Mesodermal cell (in vitro differentiated cells): ENCODE data around the gene CCT7.
A peak's percentile ranks its signal among the peaks of the same experiment; 100 is the strongest.

Experiments
- H3K27ac ChIP-seq: 2 replicates; pipeline ENCODE4 v1.7.0; 2013; ENCODE audit warnings: mild to moderate bottlenecking, low read depth, low read length, moderate library complexity; ENCODE audit not compliant: severe bottlenecking
- H3K36me3 ChIP-seq: 2 replicates; pipeline ENCODE4 v1.7.1; 2013; ENCODE audit warnings: mild to moderate bottlenecking, low read length, moderate library complexity; ENCODE audit not compliant: control insufficient read depth, insufficient read depth
- H3K4me1 ChIP-seq: one replicate; pipeline ENCODE4 v1.7.1; 2013; ENCODE audit warnings: mild to moderate bottlenecking, low read length; ENCODE audit not compliant: insufficient read depth, control insufficient read depth, poor library complexity, severe bottlenecking
- H3K4me3 ChIP-seq: 2 replicates; pipeline ENCODE4 v1.7.0; 2013; ENCODE audit warnings: low read length, control low read depth, mild to moderate bottlenecking; ENCODE audit not compliant: insufficient read depth, poor library complexity, severe bottlenecking; ENCODE audit errors: extremely low read depth
- H3K9me3 ChIP-seq: 2 replicates; pipeline ENCODE4 v1.7.1; 2013; ENCODE audit warnings: mild to moderate bottlenecking, low read length, moderate library complexity; ENCODE audit not compliant: control insufficient read depth
- WGBS, 2 experiments: methylation state at CpG; one replicate each; pipeline ENCODE4 v1.1.5; 2013; ENCODE audit warnings: missing lambda C conversion rate in 2 of 2; ENCODE audit not compliant: insufficient coverage in 2 of 2; 5-methylcytosine and 5-hydroxymethylcytosine counted together

The CCT7 gene

GRCh38 chr2:73210696-73211095 lies 23.4 kb upstream of the CCT7 start:
- no peaks in the 10 kb centered on the region for H3K9me3 ChIP-seq
- peaks cover 13% of the 10 kb centered on the region for H3K4me1 ChIP-seq
- no peak overlapping the region for H3K27ac ChIP-seq
- no peak overlapping the region for H3K4me3 ChIP-seq
- WGBS, 2 experiments, result 83 to 93% methylated on average over 4 to 5 of the region's 6 CpGs
- no peaks in the 10 kb centered on the region for H3K36me3 ChIP-seq

- 76 to 85% methylated on average over 7 of the region's 7 CpGs for WGBS, 2 experiments
- peak overlapping the region; percentile 41 for H3K27ac ChIP-seq
- no peaks in the 10 kb centered on the region for H3K36me3 ChIP-seq
These were observed 22.0 kb upstream of the CCT7 start for GRCh38 chr2:73212098-73212447.

GRCh38 chr2:73212448-73213176 lies 21.5 kb upstream of the CCT7 start:
- Histone ChIP-seq H3K4me3 (no peak overlapping the region), H3K36me3 (no peaks in the 10 kb centered on the region), H3K27ac (peak overlapping the region; percentile 41), H3K9me3 (no peaks in the 10 kb centered on the region), H3K4me1 (peaks cover 13% of the 10 kb centered on the region)
- WGBS, 2 experiments, result 42 to 53% methylated on average over 17 to 18 of the region's 20 CpGs

More at GRCh38 chr2:73212098-73212447, 22.0 kb upstream of the CCT7 start:
- H3K4me1 ChIP-seq, result peaks cover 13% of the 10 kb centered on the region
- H3K9me3 ChIP-seq, result no peaks in the 10 kb centered on the region
- H3K4me3 ChIP-seq, result no peak overlapping the region

- Histone ChIP-seq H3K4me1 (peaks cover 13% of the 10 kb centered on the region), H3K27ac (peak within 1 kb of the TSS; percentile 87), H3K9me3 (no peaks in the 10 kb centered on the region), H3K36me3 (peaks cover 5% of the 10 kb centered on the region), H3K4me3 (peak within 1 kb of the TSS; percentile 82)
- 0% methylated on average over 55 to 57 of the region's 64 CpGs for WGBS, 2 experiments
These were observed 19.7 kb upstream of the CCT7 start, which contains the start of gene SMYD5 for GRCh38 chr2:73214120-73215035. Gene SMYD5, plus strand, starts transcription at chr2:73214245. Its CDS starts 22 bp downstream, at chr2:73214267.

GRCh38 chr2:73215254-73215653 lies 18.9 kb upstream of the CCT7 start:
- no peak overlapping the region for H3K27ac ChIP-seq
- H3K4me3 ChIP-seq, result peak overlapping the region; percentile 82

GRCh38 chr2:73217160-73217559 lies 16.9 kb upstream of the CCT7 start:
- no peak overlapping the region for H3K4me3 ChIP-seq
- peaks cover 31% of the 10 kb centered on the region for H3K36me3 ChIP-seq
- H3K4me1 ChIP-seq, result peaks cover 10% of the 10 kb centered on the region
- no peaks in the 10 kb centered on the region for H3K9me3 ChIP-seq
- WGBS, 2 experiments, result 94 to 95% methylated on average over 3 to 4 of the region's 5 CpGs
- no peak overlapping the region for H3K27ac ChIP-seq

More at GRCh38 chr2:73215254-73215653, 18.9 kb upstream of the CCT7 start:
- H3K4me1 ChIP-seq, result peaks cover 13% of the 10 kb centered on the region
- peaks cover 12% of the 10 kb centered on the region for H3K36me3 ChIP-seq
- no peaks in the 10 kb centered on the region for H3K9me3 ChIP-seq
- 67 to 88% methylated on average over 1 to 3 of the region's 4 CpGs for WGBS, 2 experiments

GRCh38 chr2:73217826-73218225 lies 16.3 kb upstream of the CCT7 start:
- no peak overlapping the region for H3K27ac ChIP-seq
- H3K9me3 ChIP-seq, result no peaks in the 10 kb centered on the region
- peaks cover 37% of the 10 kb centered on the region for H3K36me3 ChIP-seq
- peaks cover 9% of the 10 kb centered on the region for H3K4me1 ChIP-seq
- WGBS, 2 experiments, result 100% methylated on average over 1 of the region's 2 CpGs; no CpG with 5 or more reads in 1 of the 2 experiments
- no peak overlapping the region for H3K4me3 ChIP-seq

- peaks cover 8% of the 10 kb centered on the region for H3K4me1 ChIP-seq
- H3K9me3 ChIP-seq, result no peaks in the 10 kb centered on the region
- H3K36me3 ChIP-seq, result peaks cover 42% of the 10 kb centered on the region
These were observed 15.8 kb upstream of the CCT7 start for GRCh38 chr2:73218298-73218697.

GRCh38 chr2:73223821-73224220 lies 10.3 kb upstream of the CCT7 start:
- Histone ChIP-seq H3K4me1 (no peaks in the 10 kb centered on the region), H3K27ac (no peak overlapping the region), H3K9me3 (no peaks in the 10 kb centered on the region), H3K4me3 (no peak overlapping the region), H3K36me3 (peaks cover 83% of the 10 kb centered on the region)
- WGBS, 2 experiments, result 90 to 92% methylated on average over 4 of the region's 4 CpGs

More at GRCh38 chr2:73218298-73218697, 15.8 kb upstream of the CCT7 start:
- no peak overlapping the region for H3K27ac ChIP-seq
- no peak overlapping the region for H3K4me3 ChIP-seq

GRCh38 chr2:73225513-73226360 lies 8.4 kb upstream of the CCT7 start:
- H3K4me1 ChIP-seq, result no peaks in the 10 kb centered on the region
- no peaks in the 10 kb centered on the region for H3K9me3 ChIP-seq
- H3K36me3 ChIP-seq, result peaks cover 80% of the 10 kb centered on the region
- 97 to 100% methylated on average over 5 of the region's 9 CpGs for WGBS, 2 experiments
- no peak overlapping the region for H3K27ac ChIP-seq
- no peak overlapping the region for H3K4me3 ChIP-seq
